Transverse colon (tissue), 4 donors: ENCODE data around the gene MFAP4. TPM values are rescaled to one million over a fixed set of nuclear protein-coding genes. Genes with fewer than 3 reads are reported as not detected.
A peak's percentile ranks its signal among the peaks of the same experiment; 100 is the strongest.

Experiments used
- DNase-seq: peaks from one replicate; pipeline ENCODE4 v3.0.0-alpha.2; 2019
- H3K27ac ChIP-seq, 4 donors: fragments of 200-600 bp; sonication (generic); 2 replicates each; pipeline ENCODE4 v1.5.1; 2016 to 2018; ENCODE audit warnings: inconsistent platforms in 4 of 4
- H3K27me3 ChIP-seq: fragments of 200-600 bp; sonication (generic); 2 replicates; pipeline ENCODE4 v1.5.1; 2017; ENCODE audit warnings: inconsistent platforms
- H3K36me3 ChIP-seq, 4 donors: fragments of 200-600 bp; sonication (generic); 2 replicates each; pipeline ENCODE4 v1.5.1; 2017 to 2019; ENCODE audit warnings: inconsistent platforms in 4 of 4
- H3K4me1 ChIP-seq, 4 donors: fragments of 200-600 bp; sonication (generic); 2 replicates each; pipeline ENCODE4 v1.5.1; 2017 to 2020; ENCODE audit warnings: inconsistent platforms in 4 of 4
- H3K4me3 ChIP-seq, 4 donors: fragments of 200-600 bp; sonication (generic); 1 replicate in 1 of 4; 2 replicates in 3 of 4; pipeline versions ENCODE4 v1.5.1 to v1.6.1; 2017 to 2019; ENCODE audit warnings: inconsistent platforms in 4 of 4
- H3K9me3 ChIP-seq, 2 donors: fragments of 200-600 bp; sonication (generic); 2 replicates each; pipeline ENCODE4 v1.5.1; 2017 to 2019; ENCODE audit warnings: inconsistent platforms in 2 of 2
- CTCF ChIP-seq, 5 experiments: fragments of 200-600 bp in 3 of 5; fragments of 450-650 bp in 2 of 5; sonication (generic) in 3 of 5; IDR thresholded peaks; 1 replicate in 2 of 5; 2 replicates in 3 of 5; pipeline ENCODE4 v1.5.1; 2016 to 2017; ENCODE audit warnings: antibody characterized with exemption in 5 of 5, inconsistent platforms in 3 of 5, mild to moderate bottlenecking in 2 of 5, moderate library complexity in 1 of 5
- EP300 ChIP-seq: sonication (generic); formaldehyde crosslinking; IDR thresholded peaks from one replicate; pipeline ENCODE4 v1.6.1; 2017; ENCODE audit warnings: antibody characterized with exemption, low read depth
- POLR2A ChIP-seq: fragments of 450-650 bp; IDR thresholded peaks from one replicate; pipeline ENCODE4 v1.6.1; 2016; ENCODE audit warnings: antibody characterized with exemption, mild to moderate bottlenecking, moderate library complexity
- POLR2AphosphoS5 ChIP-seq, 3 donors: sonication (generic); formaldehyde crosslinking; IDR thresholded peaks; one replicate each; pipeline ENCODE4 v1.6.1; 2016; ENCODE audit warnings: antibody characterized with exemption in 3 of 3
- WGBS, 2 donors: methylation state at CpG; one replicate each; pipeline ENCODE4 v1.1.5; 2018; ENCODE audit warnings: low coverage in 1 of 2; 5-methylcytosine and 5-hydroxymethylcytosine counted together
- in situ Hi-C, 4 donors: fragments of 200-750 bp; cut with MboI; loops; one replicate each; pipeline versions ENCODE4 v1.15.0 to v1.15.1; 2017; ENCODE audit warnings: low sequenced_read_pairs in 3 of 4, low pct_ligation_motif_present in 1 of 4, low pct_unique_long_range_greater_than_20kb in 1 of 4
- intact Hi-C: fragments of 100-400 bp; cut with DNase I; formaldehyde crosslinking; loops from one replicate; pipeline ENCODE4 v1.15.1; 2023; ENCODE audit warnings: low total_unique reads
- total RNA-seq, 4 donors: library from RNA; depleted of rRNA; stranded (reverse); fragments of >200 nt; gene quantifications; one replicate each; pipeline ENCODE4 v1.1.0, GENCODE V29; 2016

The MFAP4 gene
- total RNA-seq, 4 donors from 2014 or later: 39.7 to 67.3 (median 51.5) TPM

GRCh38 chr17:19377602-19378415, 9.2 kb downstream of the MFAP4 start:
- Histone ChIP-seq H3K27me3 (no peaks in the 10 kb centered on the region), H3K4me3 (peak overlapping the region; percentile 46 to 86 (median 78)), H3K27ac (peak overlapping the region; percentile 91 to 98 (median 95)), H3K36me3 (peaks cover 0 to 18% (median 7%) of the 10 kb centered on the region in 4 donors), H3K9me3 (no peaks in the 10 kb centered on the region), H3K4me1 (peaks cover 6 to 28% (median 24%) of the 10 kb centered on the region in 4 donors)
- in situ Hi-C loops: no loop called here
- intact Hi-C loops: loop anchor here (2.0 kb wide), 1 partner anchor 69 kb away; no protein-coding TSS in a partner anchor
- 1% methylated on average over 64 of the region's 67 CpGs; no CpG with 5 or more reads in 1 of the 2 donors for WGBS, 2 donors
- peak; percentile 99 for DNase-seq
- TF ChIP-seq EP300 (no peak), POLR2AphosphoS5 (IDR thresholded peaks at IDR 0.05) (peak; percentile 39 to 88 (median 79)), POLR2A (peak; percentile 84)

GRCh38 chr17:19376811-19377210, 10.2 kb downstream of the MFAP4 start:
- Histone ChIP-seq H3K4me3 (peak overlapping the region in 3 of 4 donors; percentile 73 to 86 (median 82)), H3K27me3 (no peaks in the 10 kb centered on the region)

GRCh38 chr17:19375732-19376131, 11.3 kb downstream of the MFAP4 start:
- no peaks in the 10 kb centered on the region for H3K27me3 ChIP-seq
- intact Hi-C loops: loop anchor here (2.0 kb wide), 1 partner anchor 71 kb away; no protein-coding TSS in a partner anchor
- WGBS, 2 donors: 88% methylated on average over 1 of the region's 1 CpG; no CpG with 5 or more reads in 1 of the 2 donors
- TF ChIP-seq POLR2AphosphoS5 (IDR thresholded peaks at IDR 0.05) (no peak), CTCF (IDR thresholded peaks at IDR 0.05) (no peak), POLR2A (no peak), EP300 (no peak)
- H3K27ac ChIP-seq: no peak overlapping the region
- H3K4me3 ChIP-seq: no peak overlapping the region
- peaks cover 6 to 21% (median 20%) of the 10 kb centered on the region in 4 donors for H3K4me1 ChIP-seq
- no peaks in the 10 kb centered on the region for H3K9me3 ChIP-seq
- in situ Hi-C loops: no loop called here
- peaks cover 0 to 10% (median 2%) of the 10 kb centered on the region in 4 donors for H3K36me3 ChIP-seq
- no peak for DNase-seq

More at GRCh38 chr17:19376811-19377210, 10.2 kb downstream of the MFAP4 start:
- Histone ChIP-seq H3K36me3 (peaks cover 0 to 17% (median 4%) of the 10 kb centered on the region in 4 donors), H3K9me3 (no peaks in the 10 kb centered on the region), H3K4me1 (peaks cover 6 to 21% (median 19%) of the 10 kb centered on the region in 4 donors), H3K27ac (peak overlapping the region; percentile 91 to 98 (median 95))
- no peak for TF ChIP-seq CTCF (IDR thresholded peaks at IDR 0.05)
- TF ChIP-seq POLR2AphosphoS5 (IDR thresholded peaks at IDR 0.05): peak in 2 of 3 donors; percentile 25 to 34
- DNase-seq: no peak
- WGBS, 2 donors: 38 to 53% methylated on average over 2 of the region's 2 CpGs
- intact Hi-C loops: loop anchor here (2.0 kb wide), 1 partner anchor 70 kb away; no protein-coding TSS in a partner anchor
- in situ Hi-C loops: no loop called here

GRCh38 chr17:19374136-19374535, 12.9 kb downstream of the MFAP4 start:
- TF ChIP-seq POLR2A (no peak), CTCF (IDR thresholded peaks at IDR 0.05) (no peak), EP300 (no peak)
- DNase-seq: no peak
- H3K27ac ChIP-seq: no peak overlapping the region
- 84 to 90% methylated on average over 3 to 5 of the region's 5 CpGs for WGBS, 2 donors
- in situ Hi-C loops (loop anchor here in 3 of 4 donors (25.0 kb wide), 2 partner anchors 263 to 388 kb away; partner anchors contain the start of gene ALDH3A2 (in 1 of the 3)), intact Hi-C loops (no loop called here)
- H3K4me3 ChIP-seq: no peak overlapping the region
- no peaks in the 10 kb centered on the region for H3K27me3 ChIP-seq
- H3K36me3 ChIP-seq: no peaks in the 10 kb centered on the region
- no peaks in the 10 kb centered on the region for H3K9me3 ChIP-seq
- H3K4me1 ChIP-seq: peaks cover 5 to 23% (median 10%) of the 10 kb centered on the region in 4 donors
